Right lung (tissue), 10 donors: Measurements from ENCODE around the gene PIK3R4. TPM values are rescaled to one million over a fixed set of nuclear protein-coding genes. Genes with fewer than 3 reads are reported as not detected.

ENCODE experiments used
- DNase-seq, 2 donors: peaks; one replicate each; pipeline ENCODE4 v3.0.0-alpha.2; 2013
- long read RNA-seq, 8 donors: transcript quantifications; one replicate each; lab custom pipeline, GENCODE V29; 2026
- polyA plus RNA-seq, 5 donors: library from polyadenylated mRNA; unstranded; fragments of 120-200 nt; gene quantifications; one replicate each; pipeline versions ENCODE4 v1.2.1 to v1.2.3, GENCODE V29; 2013; ENCODE audit warnings: inconsistent platforms in 1 of 5, low replicate concordance in 1 of 5; ENCODE audit not compliant: insufficient read length in 5 of 5, insufficient read depth in 1 of 5

PIK3R4 gene
- 10 to 100 TPM; 44.4 to 50.9 (median 49.2) TPM for polyA plus RNA-seq
- long read RNA-seq, donor 1, full-length matches to known transcripts = 2 of 8 reads
- long read RNA-seq, donor 1, partial matches to known transcripts = 6 of 8 reads
- long read RNA-seq, donor 1, other reads (novel, unspliced or antisense) = 0 of 8 reads
- long read RNA-seq, donor 2, full-length matches to known transcripts = 2 of 2 reads
- long read RNA-seq, donor 2, partial matches to known transcripts = 0 of 2 reads
- long read RNA-seq, donor 2, other reads (novel, unspliced or antisense) = 0 of 2 reads
- long read RNA-seq, donor 3, full-length matches to known transcripts = 2 of 2 reads
- long read RNA-seq, donor 3, partial matches to known transcripts = 0 of 2 reads
- long read RNA-seq, donor 3, other reads (novel, unspliced or antisense) = 0 of 2 reads
- long read RNA-seq, donor 4, full-length matches to known transcripts = 3 of 3 reads
- long read RNA-seq, donor 4, partial matches to known transcripts = 0 of 3 reads
- long read RNA-seq, donor 4, other reads (novel, unspliced or antisense) = 0 of 3 reads
- long read RNA-seq, donor 5, partial matches to known transcripts = 12 of 14 reads
- long read RNA-seq, donor 5, other reads (novel, unspliced or antisense) = 0 of 14 reads
- long read RNA-seq, donor 6, full-length matches to known transcripts = 3 of 13 reads
- long read RNA-seq, donor 6, partial matches to known transcripts = 10 of 13 reads
- long read RNA-seq, donor 6, other reads (novel, unspliced or antisense) = 0 of 13 reads
- long read RNA-seq, donor 7, full-length matches to known transcripts = 2 of 13 reads
- long read RNA-seq, donor 7, partial matches to known transcripts = 11 of 13 reads
- long read RNA-seq, donor 7, other reads (novel, unspliced or antisense) = 0 of 13 reads
- long read RNA-seq, donor 8, full-length matches to known transcripts = 2 of 2 reads
- long read RNA-seq, donor 8, partial matches to known transcripts = 0 of 2 reads
- long read RNA-seq, donor 8, other reads (novel, unspliced or antisense) = 0 of 2 reads

- DNase-seq = peak; percentile 95 to 98
These were observed at the start of gene PIK3R4 for GRCh38 chr3:130746246-130747039. TSS of gene PIK3R4 (minus strand) at chr3:130746829. CDS start at chr3:130745218, 1,611 bp downstream.

GRCh38 chr3:130795396-130795795 is 48.8 kb upstream of the PIK3R4 start:
- DNase-seq = peak; percentile 18 to 27

DNA sequence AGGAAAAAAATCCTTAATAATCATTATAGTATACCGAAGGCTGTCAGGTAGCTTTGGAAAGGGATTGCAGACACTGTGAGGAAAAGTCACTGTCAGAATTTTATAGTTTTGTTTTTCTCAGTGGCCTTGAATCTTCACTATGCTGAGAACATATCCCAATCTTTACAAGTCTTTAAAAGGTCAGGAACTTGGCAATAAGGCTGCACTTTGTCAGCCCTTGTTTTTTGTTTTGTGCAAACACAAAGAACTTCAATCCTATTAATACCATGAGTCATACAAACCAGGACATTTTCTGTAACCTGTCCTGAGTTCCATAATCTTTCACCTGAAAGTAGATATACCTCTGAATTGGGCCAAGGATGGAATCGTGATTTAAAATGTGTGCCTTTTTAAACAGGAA is 45.6 kb upstream of the PIK3R4 start:
- no peak for DNase-seq

DNA sequence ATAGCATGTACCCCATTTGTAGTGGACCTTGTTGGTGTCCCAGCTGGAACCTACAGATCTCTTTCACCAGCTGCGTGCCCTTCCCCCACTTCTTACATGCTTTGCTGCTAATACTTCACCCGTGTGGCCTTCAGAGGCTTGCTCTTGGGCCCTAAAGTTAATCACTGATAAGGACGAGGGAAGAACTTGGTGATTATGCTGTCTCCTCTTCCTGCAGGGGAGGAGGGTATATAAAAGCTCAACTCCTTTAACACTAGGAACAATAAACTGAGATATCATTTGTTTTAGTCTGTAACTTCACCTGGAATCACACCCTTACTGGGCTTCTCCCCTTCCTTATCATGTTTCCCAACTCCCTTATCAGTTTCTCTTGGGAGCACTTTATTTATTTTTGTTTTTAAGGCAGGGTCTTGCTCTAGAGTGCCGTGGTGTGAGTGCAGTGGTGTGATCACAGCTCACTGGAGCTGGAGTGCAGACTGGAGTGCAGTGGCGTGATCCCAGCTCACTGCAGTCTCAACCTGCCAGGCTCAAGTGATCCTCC is 43.2 kb upstream of the PIK3R4 start:
- DNase-seq = no peak

GRCh38 chr3:130787422-130788068 is 40.9 kb upstream of the PIK3R4 start:
- no peak for DNase-seq

GRCh38 chr3:130786306-130786705 is 39.7 kb upstream of the PIK3R4 start:
- DNase-seq = no peak

GRCh38 chr3:130783629-130784028 is 37.0 kb upstream of the PIK3R4 start:
- DNase-seq = no peak

- DNase-seq = no peak
These were observed 32.9 kb upstream of the PIK3R4 start for GRCh38 chr3:130779486-130779885.

DNA sequence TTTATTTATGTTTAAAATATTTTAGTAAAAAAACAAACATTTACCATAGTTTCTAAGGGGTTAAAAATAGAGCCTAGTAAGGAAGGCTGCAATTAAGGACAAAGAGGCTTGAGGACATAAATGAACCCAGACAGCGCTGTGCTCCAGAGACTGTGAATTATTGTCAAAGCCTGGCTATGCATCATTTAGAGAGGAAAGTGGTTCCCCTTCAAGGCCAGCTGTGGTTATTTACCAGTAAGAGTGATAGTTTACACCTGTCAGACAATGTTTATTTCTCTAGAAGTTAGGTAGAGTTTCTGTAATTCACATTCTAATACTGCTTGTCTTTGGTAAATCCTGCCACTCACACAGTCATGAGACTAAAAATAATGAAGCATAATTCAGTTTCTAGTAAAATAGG is 32.4 kb upstream of the PIK3R4 start:
- no peak for DNase-seq

DNA sequence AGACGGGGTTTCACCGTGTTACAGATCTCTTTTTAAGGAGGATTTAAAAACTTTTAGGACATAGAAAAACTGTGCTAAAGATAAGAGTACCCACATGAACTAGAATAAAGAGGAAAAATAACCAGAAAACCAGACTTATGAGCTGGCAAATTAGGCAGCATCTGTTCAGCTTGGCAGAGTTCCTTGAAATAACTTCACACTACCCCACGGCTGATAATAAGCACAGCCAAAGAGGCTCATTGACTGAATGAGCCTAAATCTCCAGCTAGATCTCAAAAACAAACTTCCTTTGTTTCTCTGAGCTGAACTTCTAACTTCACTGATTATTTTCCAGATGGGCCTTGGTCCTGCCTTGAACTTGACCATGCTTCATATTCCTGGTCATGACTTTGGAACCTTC is 26.7 kb upstream of the PIK3R4 start:
- DNase-seq = no peak

DNA sequence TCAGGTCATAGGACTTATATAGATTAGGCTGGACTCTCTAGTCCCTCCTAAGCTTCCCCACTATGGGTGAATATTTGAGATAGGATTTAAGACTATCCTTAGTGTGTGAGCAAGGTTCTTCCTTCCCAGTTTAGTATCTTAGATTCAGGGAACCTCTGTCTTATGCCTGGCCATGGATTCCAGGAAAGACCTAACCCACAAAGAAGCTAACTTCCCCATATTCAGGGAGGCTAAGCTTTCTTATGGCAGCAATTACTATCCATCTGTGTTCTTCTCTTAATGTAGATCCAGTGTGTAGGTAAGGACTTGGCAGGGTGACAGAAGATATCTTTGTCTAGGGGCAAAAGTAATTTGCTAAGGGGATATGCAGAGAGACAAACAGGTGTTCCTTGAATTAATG is 25.5 kb upstream of the PIK3R4 start:
- DNase-seq = no peak

GRCh38 chr3:130770644-130771043 is 24.0 kb upstream of the PIK3R4 start:
- no peak for DNase-seq

DNA sequence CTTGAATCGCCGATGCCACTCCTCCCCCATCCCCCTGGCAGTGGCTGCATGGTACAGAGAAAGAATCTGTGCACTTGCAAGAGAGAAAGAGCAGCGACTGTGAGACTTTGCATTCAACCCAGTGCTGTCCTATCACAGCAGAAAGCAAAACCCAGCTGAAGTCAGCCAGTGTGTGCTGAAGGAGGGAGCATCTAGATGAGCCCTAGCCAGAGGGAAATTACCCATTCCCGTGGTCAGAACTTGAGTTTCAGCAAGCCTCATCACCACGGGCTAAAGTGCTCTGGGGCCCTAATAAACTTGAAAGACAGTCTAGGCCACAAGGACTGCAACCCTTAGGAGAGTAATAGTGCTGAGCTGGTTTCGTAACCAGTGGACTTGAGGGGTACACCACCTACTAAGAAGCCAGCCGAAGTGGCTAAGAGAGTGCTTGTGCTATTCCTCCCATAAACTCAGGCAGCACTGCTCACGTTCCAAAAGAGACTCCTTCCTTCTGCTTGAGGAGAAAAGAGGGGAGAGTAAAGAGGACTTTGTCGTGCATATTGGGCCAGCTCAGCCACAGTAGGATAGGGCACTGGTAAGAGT is 15.2 kb upstream of the PIK3R4 start:
- DNase-seq = no peak

GRCh38 chr3:130760922-130761321 is 14.3 kb upstream of the PIK3R4 start:
- DNase-seq = no peak

DNA sequence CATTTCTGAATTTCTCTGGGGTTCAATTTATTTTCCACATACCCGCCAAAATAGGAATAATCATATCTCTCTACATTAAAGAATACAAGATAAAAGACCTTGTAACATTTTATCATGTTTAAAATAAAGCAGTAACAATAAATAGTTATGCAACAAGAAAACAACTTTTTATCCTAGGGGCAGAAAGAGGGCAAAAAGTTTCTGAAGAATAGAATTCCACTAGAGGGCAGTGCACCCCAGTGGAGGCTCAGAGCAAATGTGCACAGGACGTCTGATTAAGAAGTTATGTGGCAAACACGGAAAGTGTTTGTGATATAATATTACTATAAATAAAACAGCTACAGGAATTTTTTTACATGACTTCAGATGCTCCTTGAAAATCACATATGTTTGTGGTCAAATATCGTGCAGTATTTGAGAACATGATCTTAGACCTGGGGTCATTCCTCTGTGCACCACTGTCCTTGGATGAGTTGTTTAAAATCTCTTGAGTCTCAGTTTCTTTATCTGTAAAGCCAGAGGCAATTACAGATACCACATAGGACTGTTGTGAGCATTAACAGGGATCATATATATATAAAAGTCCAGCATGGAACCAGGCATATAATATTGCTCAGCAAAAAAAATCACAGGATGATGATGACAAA is 13.2 kb upstream of the PIK3R4 start:
- peak in 1 of 2 donors; percentile 59 for DNase-seq

GRCh38 chr3:130758624-130759369 is 12.2 kb upstream of the PIK3R4 start:
- no peak for DNase-seq

GRCh38 chr3:130757611-130758150 is 11.1 kb upstream of the PIK3R4 start:
- no peak for DNase-seq

GRCh38 chr3:130755666-130756065 is 9.0 kb upstream of the PIK3R4 start:
- DNase-seq = no peak

DNA sequence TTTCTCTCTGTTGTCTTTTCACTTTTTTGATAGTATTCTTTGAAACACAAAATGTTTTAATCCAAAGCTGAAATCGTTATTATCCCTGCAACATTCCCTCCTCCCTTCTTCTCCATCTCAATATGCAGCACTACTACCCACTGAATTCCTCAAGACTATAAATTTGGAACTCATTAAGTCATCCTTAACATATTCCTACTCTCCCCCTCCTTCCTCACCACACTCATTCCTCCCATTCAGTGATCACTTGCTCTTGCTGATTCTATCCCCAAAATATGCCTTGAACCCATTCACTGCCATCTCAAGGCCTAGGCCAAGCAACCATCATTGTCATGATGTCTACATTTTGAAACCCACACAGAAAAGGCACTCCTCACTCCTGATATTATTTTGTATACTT is 2.4 kb upstream of the PIK3R4 start:
- no peak for DNase-seq
